Stimulated activated CD8-positive, alpha-beta memory T cell treated with anti-CD3 and anti-CD28 coated beads, Interleukin-4, amount 100 ng/mL, for 48 hours (primary cell): ENCODE measurements around the gene SPATA9.

Source experiments
- DNase-seq: peaks from one replicate; pipeline ENCODE4 v3.0.0-alpha.2; 2020

SPATA9 gene

DNA sequence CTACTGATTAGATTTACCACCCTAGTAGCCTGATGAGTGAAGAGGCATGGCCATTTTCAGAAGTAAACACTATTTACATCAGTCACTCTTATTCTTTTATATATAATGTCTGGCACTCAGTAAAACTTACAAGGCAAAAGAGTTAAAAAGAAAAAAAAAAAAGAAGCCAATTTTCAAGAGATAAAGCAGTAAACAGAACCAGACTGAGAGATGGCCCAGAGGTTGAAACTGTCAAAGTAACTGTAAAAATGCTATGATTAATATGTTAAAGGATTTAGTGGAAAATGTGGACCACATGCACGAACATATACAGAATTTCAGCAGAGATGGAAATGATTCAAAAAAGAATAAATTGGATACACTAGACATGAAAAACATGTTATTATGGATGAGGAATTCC, 69.3 kb downstream of the SPATA9 start:
- no peak for DNase-seq

DNA sequence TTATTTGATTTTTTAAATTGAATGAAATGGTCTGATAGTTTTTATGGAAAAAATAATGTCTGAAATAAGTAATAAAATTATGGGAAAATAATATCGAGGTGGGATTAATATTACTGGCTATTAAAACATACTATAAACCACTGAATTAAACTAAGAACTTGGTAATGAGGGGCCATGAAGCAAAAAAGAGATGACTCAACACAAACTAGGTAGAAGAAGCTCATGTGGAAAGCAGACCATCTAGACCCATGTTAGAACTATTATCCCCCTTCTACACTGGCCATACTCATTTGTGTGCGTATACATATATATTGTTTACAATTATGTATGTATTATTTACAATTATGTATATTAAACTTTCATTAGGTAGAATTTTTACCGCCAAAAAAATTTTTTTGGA, 71.4 kb downstream of the SPATA9 start:
- DNase-seq = no peak

DNA sequence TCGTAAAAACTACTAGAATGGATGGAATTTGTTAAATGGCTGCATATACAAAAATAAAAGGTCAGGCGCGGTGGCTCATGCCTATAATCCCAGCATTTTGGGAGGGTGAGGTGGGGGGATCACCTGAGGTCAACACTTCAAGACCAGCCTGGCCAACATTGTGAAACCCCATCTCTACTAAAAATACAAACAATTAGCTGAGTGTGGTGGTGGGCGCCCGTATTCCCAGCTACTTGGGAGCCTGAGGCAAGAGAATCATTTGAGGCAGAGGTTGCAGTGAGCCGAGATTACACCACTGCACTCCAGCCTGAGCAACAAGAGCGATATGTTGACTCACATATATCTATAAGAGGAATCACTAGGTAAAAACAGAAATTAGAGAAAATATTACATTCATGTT, 72.2 kb downstream of the SPATA9 start:
- DNase-seq = no peak

DNA sequence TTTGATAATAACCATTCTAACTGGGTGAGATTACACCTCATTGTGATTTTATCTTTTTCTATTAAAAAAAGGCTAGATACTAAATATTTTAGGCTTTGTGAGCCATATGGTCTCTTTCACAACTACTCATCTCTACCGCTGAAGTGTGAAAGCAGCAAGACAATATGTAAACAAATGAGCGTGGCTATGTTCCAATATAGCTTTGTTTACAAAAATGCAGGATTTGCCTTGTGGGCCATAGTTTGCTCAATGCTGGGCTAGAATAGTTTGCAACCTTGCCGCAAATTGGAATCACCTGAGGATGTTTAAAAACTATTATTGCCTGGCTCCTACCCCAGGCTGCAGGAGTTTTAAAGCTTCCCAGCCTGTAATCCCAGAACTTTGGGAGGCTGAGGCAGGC, 73.1 kb downstream of the SPATA9 start:
- DNase-seq = no peak
